ENCODE measurements around the gene MTMR12.

The MTMR12 gene

DNA sequence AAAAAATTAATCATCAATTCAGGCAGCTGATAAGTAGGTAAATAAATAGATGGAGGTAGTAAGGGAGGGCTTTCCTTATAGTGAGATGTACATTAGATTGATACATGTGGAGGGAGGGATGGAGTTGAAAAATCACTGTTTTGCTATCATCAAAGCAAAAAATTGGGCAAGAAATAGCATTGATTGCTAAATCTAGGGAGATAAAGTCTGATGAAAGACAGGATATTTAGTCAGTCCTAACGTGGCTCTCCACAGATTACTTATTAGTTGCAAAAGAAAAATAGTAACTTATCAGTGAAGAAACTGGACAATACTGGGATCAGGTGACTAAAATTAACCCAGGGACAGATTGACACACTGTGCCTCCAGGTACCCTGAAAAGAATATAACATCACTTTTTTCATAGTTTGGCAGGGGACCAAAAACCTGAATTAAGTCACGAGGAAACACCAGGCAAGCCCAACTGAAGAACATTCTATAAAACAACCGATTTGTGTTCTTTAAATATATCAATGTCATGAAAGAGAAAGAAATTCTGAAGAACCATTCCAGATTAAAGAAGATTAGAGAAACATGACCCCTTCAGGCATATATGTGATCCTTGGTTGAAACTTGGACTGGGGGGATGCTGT is 111.5 kb downstream of the MTMR12 start:
- DNase-seq (ENCODE audit: low read depth in 4 of 4, low spot score in 1 of 4) = no peak

DNA sequence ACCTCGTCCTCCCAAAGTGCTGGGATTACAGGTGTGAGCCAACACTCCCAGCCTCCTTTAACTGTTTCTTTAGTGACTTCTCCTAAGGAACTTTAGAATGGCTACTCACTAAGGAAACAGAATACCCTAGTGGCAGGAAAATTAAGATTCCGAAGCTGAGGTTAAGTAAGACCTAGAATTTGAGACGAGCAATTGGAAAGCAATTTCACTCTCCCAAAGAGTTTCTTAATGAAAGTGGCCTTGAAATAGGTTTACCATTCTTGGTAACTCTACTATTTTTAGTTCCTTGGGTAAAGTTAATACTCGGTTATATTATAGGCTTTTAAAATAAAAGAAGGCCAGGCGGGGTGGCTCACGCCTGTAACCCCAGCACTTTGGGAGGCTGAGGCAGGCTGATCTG is 115.7 kb downstream of the MTMR12 start:
- no peak for DNase-seq (ENCODE audit: low read depth in 4 of 4, low spot score in 1 of 4)

- DNase-seq (ENCODE audit: low read depth in 4 of 4, low spot score in 1 of 4) = no peak
Measured at GRCh38 chr5:32195265-32195664, 117.5 kb downstream of the MTMR12 start.

DNA sequence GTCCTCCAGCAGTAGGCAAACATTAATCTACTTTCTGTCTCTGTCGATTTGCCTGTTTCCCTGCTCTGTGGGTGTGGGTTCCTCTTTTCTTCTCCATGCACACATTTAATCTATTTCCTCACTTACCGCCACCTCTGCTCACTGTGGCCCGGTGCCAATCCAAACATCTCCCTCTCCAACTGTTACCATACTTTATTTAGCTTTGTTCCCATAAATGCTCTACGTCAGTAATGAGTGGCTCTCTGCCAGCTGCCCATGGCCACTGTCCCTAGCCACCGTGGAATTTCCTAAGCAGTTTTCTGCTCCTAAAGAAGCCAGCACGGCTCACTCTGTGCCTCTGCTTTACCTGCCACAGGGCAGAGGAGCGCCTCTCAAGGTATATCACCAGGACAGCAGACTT is 119.1 kb downstream of the MTMR12 start:
- no peak for DNase-seq (ENCODE audit: low read depth in 4 of 4, low spot score in 1 of 4)

GRCh38 chr5:32190095-32190494 is 122.6 kb downstream of the MTMR12 start:
- DNase-seq (ENCODE audit: low read depth in 4 of 4, low spot score in 1 of 4) = no peak

GRCh38 chr5:32187675-32188074 is 125.1 kb downstream of the MTMR12 start:
- no peak for DNase-seq (ENCODE audit: low read depth in 4 of 4, low spot score in 1 of 4)

- no peak for DNase-seq (ENCODE audit: low read depth in 4 of 4, low spot score in 1 of 4)
Measured at GRCh38 chr5:32182463-32183063, 130.2 kb downstream of the MTMR12 start.
